HG03066 (cell line): ENCODE measurements around the gene ALG3.
A peak's percentile ranks its signal among the peaks of the same experiment; 100 is the strongest.
"Not testable (repeated sequence)": the region's sequence is repeated elsewhere in the genome, so short reads cannot be mapped to it uniquely, and the experiment has no call there.

Experiments used
- ATAC-seq: cut with Tn5 transposase; IDR thresholded peaks from one replicate; pipeline ENCODE4 v1.9.1; 2021; ENCODE audit warnings: low read depth; ENCODE audit not compliant: unreplicated experiment

ALG3 gene

GRCh38 chr3:184248454-184249411 lies at the start of gene ALG3:
Gene ALG3, minus strand, starts transcription at chr3:184248962. Its CDS starts 22 bp downstream, at chr3:184248940.
- peak; percentile 44 for ATAC-seq

- no peak for ATAC-seq
Observed at GRCh38 chr3:184296616-184297015, 47.9 kb upstream of the ALG3 start.

GRCh38 chr3:184295771-184296170 lies 47.0 kb upstream of the ALG3 start:
- no peak for ATAC-seq

GRCh38 chr3:184291738-184292445 lies 43.1 kb upstream of the ALG3 start:
- no peak for ATAC-seq

- no peak for ATAC-seq
Observed at GRCh38 chr3:184291044-184291737, 42.4 kb upstream of the ALG3 start.

GRCh38 chr3:184290331-184290730 lies 41.6 kb upstream of the ALG3 start:
- no peak for ATAC-seq

- no peak for ATAC-seq
Observed at GRCh38 chr3:184289426-184289938, 40.7 kb upstream of the ALG3 start.

- ATAC-seq: no peak
Observed at GRCh38 chr3:184284696-184285095, 35.9 kb upstream of the ALG3 start.

- ATAC-seq: no peak
Observed at GRCh38 chr3:184283681-184284080, 34.9 kb upstream of the ALG3 start.

GRCh38 chr3:184282941-184283340 lies 34.2 kb upstream of the ALG3 start:
- no peak for ATAC-seq

GRCh38 chr3:184277366-184277765 lies 28.6 kb upstream of the ALG3 start:
- ATAC-seq: no peak

- no peak for ATAC-seq
Observed at GRCh38 chr3:184275961-184276910, 27.5 kb upstream of the ALG3 start, which contains the start of gene ECE2. Gene ECE2, plus strand, starts transcription at chr3:184276022. Its CDS starts 132 bp downstream, at chr3:184276154.

- no peak for ATAC-seq
Observed at GRCh38 chr3:184275381-184275701, 26.6 kb upstream of the ALG3 start.

GRCh38 chr3:184272269-184272668 lies 23.5 kb upstream of the ALG3 start:
- ATAC-seq: no peak

- ATAC-seq: not testable (repeated sequence)
Observed at GRCh38 chr3:184267249-184267648, 18.5 kb upstream of the ALG3 start.

GRCh38 chr3:184262764-184263179 lies 14.0 kb upstream of the ALG3 start:
- ATAC-seq: no peak

- ATAC-seq: no peak
Observed at GRCh38 chr3:184261854-184262763, 13.3 kb upstream of the ALG3 start.

GRCh38 chr3:184261270-184261853 lies 12.6 kb upstream of the ALG3 start, which contains the start of gene CAMK2N2:
Gene CAMK2N2, minus strand, starts transcription at chr3:184261553. Its CDS starts 268 bp downstream, at chr3:184261285.
- ATAC-seq: no peak
